GM21723 (cell line): ENCODE data around the gene SLC25A34.

Experiments used
- ATAC-seq: cut with Tn5 transposase; IDR thresholded peaks from one replicate; pipeline ENCODE4 v1.9.1; 2021; ENCODE audit warnings: mild to moderate bottlenecking, moderate library complexity; ENCODE audit not compliant: unreplicated experiment

The SLC25A34 gene

DNA sequence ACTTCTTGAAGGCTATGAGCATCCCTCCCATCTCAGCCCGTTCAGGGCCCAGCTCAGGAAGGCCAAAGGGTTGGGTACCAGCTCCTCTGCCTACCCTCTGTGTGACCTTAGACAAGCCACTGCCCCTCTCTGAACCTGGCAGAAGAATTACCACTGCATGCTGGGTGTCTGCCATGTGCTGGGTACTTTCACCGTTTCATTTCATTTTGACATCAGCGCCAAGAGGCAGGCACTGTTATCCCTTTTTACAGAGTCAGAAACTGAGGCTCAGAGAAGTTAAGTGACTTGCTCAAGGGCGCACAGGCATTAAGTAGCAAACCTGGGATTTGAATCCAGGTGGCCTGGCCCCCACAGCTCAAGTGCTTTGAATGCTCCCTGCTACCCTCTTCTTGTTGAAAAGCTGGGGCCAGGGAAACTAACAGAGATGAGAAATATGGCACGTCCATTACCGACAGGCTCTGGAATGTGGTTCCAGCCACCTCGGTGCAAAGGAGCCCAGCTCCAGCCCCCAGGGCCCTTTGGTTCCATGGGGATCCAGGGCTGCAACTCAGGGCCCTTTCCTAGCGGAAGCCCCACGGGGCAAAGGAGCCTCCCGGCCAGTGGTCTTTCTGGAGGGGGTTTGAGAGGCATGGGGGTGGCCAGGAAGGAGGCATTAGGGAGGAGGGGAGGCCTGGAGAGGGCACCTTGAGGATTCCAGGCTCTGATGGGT is 12.8 kb downstream of the SLC25A34 start:
- ATAC-seq: no peak

DNA sequence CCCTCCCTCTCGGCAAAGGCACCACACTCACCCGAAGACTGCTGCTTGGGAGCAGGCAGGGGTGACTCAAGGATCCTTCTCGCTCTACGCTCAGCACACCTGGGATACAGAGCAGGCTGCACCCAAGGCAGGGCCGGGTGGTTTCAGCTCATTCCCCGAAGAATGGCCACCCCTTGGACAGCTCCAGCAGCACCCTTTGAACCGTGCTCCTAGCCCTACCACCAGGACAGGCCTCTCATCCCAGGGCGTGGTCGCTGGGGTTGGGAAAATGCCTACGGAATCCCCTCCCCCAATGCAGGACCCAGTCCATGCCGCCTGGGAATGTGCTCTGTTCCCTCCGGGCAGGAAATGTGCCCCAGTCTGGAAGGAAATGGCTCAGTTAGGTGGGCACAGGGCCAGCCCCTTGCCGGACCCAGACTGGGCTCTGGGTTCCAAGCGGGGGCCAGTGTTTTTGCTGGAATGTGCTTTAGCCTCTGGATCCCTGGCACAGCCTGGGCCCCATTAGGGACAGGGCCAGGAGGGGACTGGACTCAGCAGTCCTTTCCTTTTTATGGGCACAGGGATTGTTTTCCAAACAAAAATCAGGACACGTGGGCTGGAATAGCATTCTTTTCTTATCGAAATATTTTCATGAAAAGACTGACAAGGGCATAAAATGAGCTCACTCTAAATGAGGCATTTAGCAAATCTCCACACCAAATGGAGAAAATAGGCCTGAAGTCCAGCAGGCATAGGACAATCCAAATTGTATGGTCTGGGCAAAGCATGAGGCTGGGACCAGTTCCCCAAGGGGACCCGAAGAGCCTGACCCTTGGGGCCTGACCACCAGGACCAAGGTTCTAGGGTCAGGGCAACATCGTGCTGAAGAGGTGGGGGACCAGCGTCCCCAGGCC is 13.6 kb downstream of the SLC25A34 start:
- ATAC-seq: no peak

DNA sequence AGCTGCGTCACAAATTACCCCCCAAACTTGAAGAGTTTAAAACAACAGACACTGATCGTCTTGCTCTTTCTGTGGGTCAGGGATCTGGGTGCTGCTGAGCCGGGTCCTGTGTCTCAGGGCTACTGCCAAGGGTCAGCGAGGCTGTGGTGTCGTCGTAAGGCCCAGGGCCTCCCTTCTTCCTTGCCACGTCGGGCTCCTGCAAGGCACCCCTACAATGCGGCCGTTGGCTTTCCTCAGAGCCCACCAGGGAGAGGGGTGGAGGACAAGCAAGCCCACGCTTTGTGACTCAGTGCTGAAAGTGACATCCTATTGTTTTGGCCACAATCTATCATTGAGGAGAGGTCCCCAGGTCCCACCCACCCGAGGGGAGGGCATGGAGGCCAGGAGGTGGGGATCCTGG is 14.9 kb downstream of the SLC25A34 start:
- no peak for ATAC-seq

DNA sequence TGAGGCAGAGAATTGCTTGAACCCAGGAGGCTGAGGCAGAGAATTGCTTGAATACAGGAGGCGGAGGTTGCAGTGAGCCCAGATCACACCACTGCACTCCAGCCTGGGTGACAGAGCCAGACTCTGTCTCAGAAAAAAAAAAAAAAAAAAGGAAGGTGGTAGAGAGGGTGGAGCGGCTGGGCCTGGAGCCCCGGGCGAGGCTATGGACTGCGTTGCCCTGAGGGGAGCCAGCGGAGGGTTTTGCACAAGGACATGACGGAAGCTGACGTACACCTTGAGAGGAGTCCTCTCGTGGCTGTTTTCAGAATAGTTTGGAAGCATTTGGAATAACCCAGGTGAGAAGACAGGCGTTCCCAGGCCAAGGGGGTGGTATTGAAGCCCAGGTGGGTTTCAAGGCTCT is 15.7 kb downstream of the SLC25A34 start:
- ATAC-seq: no peak

DNA sequence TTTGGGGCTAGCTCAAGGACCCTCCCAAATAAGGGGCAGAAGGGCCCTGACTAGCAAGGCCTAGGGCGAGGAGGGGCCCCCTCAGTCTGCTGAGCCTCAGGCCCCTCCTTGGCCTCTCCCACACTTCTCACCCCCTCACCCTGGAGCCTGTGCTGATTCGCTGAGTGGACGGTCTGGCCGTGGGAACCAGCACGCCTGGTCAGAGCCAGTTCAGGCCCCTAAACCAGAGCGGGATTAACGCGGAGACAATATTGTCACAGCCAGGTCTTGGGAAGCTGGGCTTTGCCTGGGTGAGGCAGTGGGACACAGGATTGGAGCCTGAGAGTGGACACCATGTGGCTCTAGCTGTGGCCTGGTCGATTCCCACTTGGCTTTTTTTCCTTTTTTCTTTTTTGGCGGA is 17.7 kb downstream of the SLC25A34 start:
- no peak for ATAC-seq

DNA sequence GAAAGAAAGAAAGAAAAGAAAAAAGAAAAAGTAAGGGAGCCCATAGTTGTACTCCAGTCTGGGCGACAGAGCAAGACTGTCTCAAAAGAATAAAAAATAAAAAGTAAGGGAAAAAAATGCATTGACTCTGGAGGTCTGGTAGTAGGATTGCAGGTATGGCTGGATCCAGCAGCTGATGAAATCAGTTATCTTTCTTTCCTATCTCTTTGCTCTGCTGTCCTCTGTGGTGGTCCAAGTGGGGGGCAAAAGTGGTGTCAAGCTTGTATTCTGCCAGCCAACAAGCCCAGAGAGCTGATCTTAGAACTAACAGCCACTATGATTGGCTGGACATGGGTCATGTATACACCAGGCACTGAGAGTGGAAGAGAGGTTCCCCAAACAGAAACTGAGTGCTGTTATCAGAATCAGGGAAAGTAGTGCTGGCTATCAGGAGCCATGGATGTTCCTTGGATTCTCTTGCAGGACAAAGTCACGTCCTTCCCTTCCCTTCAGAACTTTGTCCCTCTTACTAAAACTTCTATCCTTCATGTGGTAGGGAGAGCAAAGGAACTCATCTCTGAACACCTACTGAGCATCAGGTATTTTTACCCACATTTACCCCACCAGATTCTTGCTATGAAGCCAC is 19.1 kb downstream of the SLC25A34 start:
- no peak for ATAC-seq

DNA sequence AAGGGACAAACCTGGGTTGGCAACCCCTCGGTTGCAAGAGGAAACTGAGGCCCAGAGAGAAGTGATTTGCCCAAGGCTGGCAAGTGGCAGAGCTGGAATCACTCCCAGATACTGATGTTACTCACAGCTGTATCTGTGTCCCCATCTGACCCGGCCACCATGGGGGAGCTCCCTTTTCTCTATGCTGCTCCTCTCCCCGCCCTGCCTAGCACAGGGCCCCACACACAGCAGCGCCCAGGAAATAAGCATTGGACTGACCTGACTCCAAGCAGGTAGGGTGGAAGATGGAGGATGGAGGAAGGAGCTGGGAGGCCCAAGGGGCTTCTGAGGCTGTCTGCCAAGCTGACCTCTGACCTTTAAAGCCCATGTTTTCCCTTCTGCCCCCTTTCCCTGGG is 19.6 kb downstream of the SLC25A34 start:
- ATAC-seq: no peak

DNA sequence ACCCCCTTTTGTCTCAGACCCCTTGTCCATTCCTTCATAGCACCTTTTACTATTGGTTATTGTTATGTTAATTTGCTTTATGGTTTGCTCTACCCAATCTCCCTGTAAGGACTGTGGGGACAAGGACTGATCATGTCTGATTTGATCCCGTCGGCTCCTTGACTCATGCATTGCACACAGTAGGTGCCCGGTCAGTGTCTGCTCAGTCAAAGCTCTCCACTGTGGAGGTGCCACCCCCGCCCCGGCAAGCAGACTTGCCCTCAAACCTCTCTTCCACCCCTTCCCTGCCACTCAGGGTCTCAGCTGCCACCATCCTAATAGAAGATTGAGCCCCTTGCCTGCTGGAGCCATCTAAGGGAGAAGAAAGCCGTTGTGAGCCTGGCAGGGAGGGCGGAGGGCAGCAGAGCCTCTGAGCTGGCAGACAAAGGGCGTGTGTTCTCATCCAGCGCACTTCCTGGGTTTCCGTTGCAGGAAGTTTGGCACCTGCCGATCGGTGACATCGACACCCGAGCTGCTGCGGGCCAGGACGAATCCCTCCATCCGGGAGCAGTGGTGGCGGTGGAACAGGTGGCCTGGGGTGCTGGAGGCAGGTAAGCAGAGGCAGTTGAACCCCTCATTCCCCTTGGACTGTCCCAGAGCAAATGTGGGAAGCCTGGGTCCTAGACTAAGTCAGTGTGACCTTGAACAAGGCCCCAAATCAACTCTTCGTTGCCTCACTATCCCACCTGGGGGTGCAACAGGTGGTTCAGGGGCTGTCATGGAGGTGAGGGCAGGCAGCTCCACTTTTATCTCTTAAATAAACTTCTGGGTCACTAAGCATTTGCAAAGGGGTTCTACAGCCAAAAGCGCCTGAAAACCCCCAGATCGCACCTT is 20.3 kb downstream of the SLC25A34 start:
- no peak for ATAC-seq

DNA sequence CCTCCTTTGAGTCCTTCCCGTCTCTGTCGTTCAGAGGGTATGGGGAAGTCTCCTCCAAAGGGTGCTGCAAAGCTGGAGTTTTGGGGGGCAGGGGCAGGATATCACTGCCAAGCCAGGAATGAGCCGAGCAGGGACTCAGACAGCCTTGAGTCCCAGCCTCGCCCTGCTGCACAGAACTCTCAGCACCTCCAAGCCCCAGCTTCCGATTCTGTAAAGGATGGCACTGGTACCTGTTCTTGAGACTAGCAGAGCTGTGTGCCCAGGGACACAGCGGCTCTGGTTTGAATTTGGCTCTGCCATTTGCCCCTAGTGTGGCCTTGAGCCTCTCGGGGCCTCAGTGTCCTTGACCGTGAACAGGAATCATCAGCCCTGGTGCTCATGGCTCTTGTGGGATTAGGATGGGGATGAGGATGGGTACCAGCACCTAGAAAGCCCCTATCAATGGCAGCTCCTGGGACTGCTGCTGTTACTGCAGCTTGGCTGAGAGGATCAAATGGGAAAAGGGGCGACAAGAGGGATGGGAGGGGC is 21.0 kb downstream of the SLC25A34 start:
- no peak for ATAC-seq

DNA sequence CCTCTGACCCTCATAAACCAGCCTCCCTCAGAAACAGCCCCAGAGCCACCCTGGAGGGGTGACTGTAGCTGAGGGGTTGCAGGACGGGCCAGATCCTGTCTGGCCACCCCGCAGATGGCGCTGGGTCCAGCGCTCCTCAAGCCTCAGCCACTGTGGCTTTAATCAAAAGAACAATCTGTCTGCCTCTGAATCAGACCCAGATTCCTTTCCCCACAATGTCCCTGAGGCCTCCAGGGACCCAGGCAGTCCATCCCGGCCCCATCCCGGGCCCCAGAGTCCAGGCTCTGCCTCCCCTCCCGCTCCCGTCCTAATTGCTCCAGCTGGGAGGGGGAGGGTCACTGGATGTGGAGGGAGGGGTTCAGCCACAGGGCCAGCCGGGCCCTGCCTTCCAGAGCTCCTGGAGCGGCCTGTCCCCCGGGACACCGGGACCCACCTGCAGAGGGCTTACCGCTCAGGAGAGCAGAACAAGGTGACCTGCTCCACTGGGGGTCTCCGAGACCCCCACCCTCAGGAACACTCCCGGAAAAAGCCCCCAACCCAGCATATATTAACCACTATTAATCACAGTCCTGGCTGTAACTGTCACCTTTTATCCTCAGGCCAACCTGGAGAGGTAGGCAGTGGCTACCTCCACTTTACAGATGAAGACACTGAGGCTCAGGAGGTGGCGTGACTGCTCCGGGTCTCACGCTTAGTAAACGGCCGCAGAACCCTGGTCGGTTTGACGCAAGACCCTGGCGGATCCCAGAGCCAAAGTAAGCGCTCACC is 21.7 kb downstream of the SLC25A34 start:
- ATAC-seq: no peak

DNA sequence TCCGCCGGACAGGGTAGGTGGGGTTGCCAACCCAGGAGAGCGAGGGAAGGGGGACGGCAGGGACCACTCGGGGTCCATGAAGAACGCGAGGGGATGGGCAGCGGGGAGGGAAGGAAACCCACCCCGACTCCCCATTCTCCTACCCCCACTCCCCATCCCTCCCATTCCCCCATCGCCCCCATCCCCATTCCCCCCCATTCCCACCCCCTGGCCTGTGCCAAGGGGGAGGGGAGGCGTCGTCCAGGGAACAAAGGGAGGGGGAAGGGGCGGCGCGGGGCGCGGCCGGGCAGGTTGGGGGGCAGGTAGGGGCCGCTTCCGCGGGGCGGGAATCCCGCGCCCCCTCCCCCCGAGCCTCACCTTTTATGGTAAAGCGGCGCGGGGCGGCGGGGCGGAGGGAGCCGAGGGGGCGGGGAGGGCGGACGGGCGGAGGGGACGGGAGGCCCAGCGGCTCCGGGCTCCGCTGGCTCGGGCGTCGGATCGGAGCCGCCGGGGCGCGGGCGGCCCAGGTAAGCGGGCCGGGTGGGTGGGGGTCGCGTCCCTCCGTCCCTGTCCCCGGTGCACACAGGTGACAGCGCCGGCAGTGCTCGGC is 22.4 kb downstream of the SLC25A34 start, which contains the start of gene FBLIM1:
Gene FBLIM1, plus strand, starts transcription at position 453 of the 589 bp plus-strand sequence. CDS start 6,189 bp downstream, outside the sequence.
- no peak for ATAC-seq

DNA sequence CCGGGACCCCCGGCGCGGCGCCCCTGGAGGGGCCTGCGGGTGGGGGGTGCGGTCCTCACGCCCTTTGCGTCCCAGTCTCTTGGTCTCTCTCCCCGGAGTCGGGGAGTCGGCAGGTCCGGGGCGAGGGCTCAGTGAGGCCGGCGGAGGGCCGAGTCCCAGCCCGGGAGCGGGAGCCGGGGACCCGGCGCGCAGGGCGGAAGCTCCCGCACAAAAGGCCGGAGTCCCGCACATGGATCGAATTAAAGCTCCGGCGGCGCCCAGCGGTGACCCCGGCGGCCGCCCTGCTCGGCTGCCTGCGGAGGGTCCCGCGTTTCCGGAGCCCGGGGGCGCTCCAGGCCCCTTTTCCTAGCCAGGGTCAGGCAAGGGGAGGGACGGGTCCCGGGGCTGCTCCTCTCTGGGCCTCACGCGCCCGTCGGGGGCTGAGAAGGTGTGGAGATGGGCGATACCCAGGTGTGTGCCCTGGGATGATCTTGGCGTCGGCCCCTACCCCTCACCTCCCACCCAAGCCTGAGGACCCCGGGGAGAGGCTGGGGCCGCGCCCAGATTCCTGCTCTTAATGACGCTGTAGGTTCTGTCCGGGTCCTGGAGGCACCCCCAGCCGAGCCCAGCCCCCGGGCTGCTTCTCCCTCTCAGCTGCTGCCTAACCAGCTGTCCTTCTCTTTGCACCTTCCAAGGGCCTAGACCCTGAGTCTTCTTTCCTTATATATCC is 23.0 kb downstream of the SLC25A34 start:
- no peak for ATAC-seq

DNA sequence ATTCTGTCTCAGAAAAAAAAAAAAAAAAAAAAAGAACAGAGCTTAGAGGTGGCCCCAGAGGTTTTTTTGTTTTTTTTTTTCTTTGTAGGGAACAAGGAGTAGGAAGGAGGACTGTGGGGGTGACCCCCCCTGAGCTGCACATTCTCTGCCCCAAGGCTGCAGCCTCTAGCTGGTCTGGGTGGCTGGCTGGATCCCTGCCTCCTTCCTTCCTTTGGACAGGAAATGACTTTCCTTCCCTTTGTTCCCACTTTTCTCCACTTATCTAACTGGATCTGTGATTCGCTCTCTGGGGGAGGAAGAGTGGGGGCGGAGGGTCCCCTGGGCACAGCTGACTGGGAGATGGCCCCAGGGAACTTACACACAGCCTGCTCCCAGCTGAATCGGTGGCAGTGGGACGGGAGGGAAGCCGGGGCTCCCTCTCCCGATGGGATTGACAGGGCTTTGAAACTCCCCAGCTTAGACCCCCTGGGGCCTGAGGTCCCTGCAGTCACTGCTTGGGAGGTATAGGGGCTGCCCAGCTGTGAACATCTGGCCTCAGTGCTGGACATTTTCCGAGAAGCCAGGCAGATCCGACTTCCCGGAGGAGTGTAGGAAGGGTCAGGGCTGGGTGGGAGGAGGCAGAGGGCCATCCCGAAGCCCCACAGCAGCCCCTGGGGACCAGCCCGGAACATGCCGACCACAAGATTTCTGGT is 24.6 kb downstream of the SLC25A34 start:
- ATAC-seq: no peak

DNA sequence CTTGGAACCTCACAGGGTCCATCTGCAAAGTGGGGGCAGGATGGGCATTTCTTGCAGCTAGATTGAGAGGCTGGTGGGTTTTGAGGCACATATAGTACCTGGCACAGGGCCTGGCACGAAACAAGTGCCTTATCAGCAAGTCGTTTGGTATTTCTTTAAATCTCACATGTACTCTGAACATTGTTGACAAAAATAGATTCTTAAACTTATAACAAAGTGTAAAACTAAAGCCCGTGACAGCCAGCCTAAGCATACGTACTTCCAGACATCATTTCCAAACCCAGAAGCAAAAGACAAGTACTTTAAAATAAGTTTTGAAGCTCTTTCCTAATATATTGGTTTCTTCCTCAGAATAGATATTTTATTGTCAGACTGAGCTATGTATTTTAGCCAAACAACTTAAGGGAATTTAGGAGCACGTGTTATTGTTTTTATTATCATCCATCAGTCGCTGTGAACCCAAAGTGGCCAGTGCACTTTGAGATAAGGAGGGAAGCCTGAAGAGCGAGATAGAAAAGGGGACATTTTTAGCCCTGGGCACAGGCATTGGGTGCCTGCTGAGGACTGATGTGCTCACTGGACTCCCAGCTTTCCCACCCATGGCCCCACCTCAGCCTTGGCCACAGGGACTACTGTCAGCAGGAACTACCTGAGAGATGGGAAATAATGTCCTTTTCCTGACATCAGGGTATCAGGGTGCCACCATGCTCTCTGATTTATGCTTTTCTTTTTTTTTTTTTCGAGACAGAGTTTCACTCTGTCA is 25.5 kb downstream of the SLC25A34 start:
- ATAC-seq: no peak

DNA sequence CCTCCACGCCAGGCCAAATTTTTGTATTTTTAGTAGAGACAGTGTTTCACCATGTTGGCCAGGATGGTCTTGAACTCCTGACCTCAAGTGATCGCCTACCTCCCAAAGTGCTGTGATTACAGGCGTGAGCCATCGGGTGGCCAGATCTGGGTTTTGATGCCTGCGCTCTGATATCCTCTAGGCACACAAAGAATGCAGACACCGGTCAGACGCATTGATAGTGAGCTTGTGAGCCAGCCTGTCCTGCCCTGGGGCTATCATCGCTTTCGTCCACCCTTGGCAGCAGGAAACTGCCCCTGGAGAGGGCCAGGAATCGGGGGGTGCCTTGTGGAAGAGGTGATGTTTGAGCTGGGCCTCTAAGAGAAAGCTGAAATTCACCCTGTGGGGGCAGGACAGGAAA is 26.5 kb downstream of the SLC25A34 start:
- ATAC-seq: no peak

DNA sequence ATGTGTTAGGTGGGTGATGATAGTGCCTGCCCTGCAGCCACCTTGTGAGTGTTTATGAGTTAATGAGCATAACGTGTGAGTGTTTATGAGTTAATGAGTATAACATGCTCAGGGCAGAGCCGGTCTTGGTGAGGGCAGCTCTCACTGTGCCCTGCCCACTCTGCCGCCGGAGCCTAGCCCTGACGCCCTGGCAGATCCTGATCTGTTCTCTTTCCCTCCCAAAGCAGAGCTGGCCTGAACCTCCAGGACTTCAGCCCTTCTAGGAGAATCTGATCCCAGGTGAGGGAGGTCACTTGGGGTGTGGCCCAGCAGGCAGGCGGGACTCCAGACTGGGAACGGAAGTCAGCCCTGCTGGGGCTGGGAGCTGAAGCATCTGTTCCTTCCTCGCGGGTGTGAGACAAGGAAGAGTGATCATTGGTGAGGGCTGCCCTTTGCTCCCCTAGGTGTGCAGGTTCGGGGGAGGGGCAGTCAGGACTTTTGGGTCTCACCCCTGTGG is 28.3 kb downstream of the SLC25A34 start:
- ATAC-seq: no peak

DNA sequence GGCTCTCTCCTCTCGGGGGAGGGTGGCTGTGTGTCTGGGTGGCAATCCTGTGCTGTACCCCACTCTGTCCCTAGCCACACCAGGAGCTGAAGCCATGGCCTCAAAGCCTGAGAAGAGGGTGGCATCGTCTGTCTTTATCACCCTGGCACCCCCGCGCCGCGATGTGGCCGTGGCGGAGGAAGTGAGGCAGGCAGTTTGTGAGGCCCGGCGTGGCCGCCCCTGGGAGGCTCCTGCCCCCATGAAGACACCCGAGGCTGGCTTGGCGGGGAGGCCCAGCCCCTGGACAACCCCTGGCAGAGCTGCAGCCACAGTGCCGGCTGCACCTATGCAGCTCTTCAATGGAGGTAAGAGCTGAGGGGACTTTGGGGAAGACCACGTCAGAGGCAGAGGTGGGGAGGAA is 28.8 kb downstream of the SLC25A34 start:
- ATAC-seq: no peak
